ENCODE measurements around the gene HLA-DPA1.

HLA-DPA1 gene

GRCh38 chr6:33029328-33030184 lies 43.9 kb downstream of the HLA-DPA1 start:
- Histone ChIP-seq H2AFZ (ENCODE audit: low read length) (no peak overlapping the region; the same call in 1 of the 2 replicates), H3K9ac (ENCODE audit: low read depth, low read length, poor library complexity, severe bottlenecking) (no peak overlapping the region), H3K4me3 (ENCODE audit: low read length, poor library complexity, severe bottlenecking) (no peak overlapping the region)

DNA sequence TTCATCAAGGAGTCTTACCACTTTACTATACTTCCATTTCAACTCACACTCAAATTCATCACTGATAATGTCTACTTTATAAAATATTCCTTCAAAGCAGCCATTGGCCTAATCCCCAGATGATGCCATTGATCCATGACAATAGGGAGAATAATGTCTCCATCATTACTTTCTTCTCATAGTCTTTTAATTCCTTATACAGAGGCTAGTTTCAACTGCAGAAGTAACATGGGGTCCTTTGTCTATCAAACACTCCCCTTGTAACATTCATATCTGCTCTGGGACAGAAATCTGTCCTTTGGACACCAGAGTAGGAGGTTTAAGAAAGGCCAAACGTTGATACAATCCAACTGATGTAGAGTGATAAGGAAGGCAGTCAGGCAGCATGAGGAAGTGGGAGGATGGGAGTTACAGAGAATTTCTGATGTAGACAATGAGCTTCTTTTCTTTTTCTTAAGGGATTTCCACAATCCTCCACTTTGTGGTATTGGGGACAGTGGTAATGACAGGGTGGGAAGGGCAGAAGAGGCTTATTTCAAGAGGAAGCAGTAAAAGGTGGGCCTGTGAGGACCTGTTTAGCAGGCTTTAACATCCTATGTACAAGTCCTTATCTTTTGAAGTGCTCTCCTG lies 45.1 kb downstream of the HLA-DPA1 start:
- Histone ChIP-seq H3K4me2 (ENCODE audit: low read depth, low read length, poor library complexity, severe bottlenecking) (no peak overlapping the region), H3K27me3 (ENCODE audit: insufficient read depth, low read length, poor library complexity, severe bottlenecking) (peaks cover 15% of the 10 kb centered on the region), H3K79me2 (ENCODE audit: insufficient read depth, low read length) (no peaks in the 10 kb centered on the region), H3F3A (ENCODE audit: low read depth) (no peaks in the 10 kb centered on the region), H3K9me2 (replicated peaks; ENCODE audit: low read depth, low read length) (no peaks in the 10 kb centered on the region), H3K4me1 (ENCODE audit: insufficient read depth, low read length, poor library complexity, severe bottlenecking) (no peaks in the 10 kb centered on the region), H3K9me3 (ENCODE audit: insufficient read depth, low read depth, low read length) (no peaks in the 10 kb centered on the region), H4K20me1 (ENCODE audit: insufficient read depth, low read length, poor library complexity, severe bottlenecking) (no peaks in the 10 kb centered on the region), H3K4me3 (ENCODE audit: low read length, poor library complexity, severe bottlenecking) (no peak overlapping the region), H3K36me3 (ENCODE audit: insufficient read depth, low read length) (no peaks in the 10 kb centered on the region), H3K9ac (ENCODE audit: low read depth, low read length, poor library complexity, severe bottlenecking) (no peak overlapping the region), H2AFZ (ENCODE audit: low read length) (no peak overlapping the region)
- no peak for TF ChIP-seq EZH2phosphoT487 (IDR thresholded peaks at IDR 0.05; ENCODE audit: borderline replicate concordance)

More at GRCh38 chr6:33029328-33030184, 43.9 kb downstream of the HLA-DPA1 start:
- TF ChIP-seq EZH2phosphoT487 (IDR thresholded peaks at IDR 0.05; ENCODE audit: borderline replicate concordance) = no peak
- TF ChIP-seq, protein P1, sequence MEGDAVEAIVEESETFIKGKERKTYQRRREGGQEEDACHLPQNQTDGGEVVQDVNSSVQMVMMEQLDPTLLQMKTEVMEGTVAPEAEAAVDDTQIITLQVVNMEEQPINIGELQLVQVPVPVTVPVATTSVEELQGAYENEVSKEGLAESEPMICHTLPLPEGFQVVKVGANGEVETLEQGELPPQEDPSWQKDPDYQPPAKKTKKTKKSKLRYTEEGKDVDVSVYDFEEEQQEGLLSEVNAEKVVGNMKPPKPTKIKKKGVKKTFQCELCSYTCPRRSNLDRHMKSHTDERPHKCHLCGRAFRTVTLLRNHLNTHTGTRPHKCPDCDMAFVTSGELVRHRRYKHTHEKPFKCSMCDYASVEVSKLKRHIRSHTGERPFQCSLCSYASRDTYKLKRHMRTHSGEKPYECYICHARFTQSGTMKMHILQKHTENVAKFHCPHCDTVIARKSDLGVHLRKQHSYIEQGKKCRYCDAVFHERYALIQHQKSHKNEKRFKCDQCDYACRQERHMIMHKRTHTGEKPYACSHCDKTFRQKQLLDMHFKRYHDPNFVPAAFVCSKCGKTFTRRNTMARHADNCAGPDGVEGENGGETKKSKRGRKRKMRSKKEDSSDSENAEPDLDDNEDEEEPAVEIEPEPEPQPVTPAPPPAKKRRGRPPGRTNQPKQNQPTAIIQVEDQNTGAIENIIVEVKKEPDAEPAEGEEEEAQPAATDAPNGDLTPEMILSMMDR (conservative IDR thresholded peaks at IDR 0.05; ENCODE audit: low read length) = no peak
- Histone ChIP-seq H3K36me3 (ENCODE audit: insufficient read depth, low read length) (no peaks in the 10 kb centered on the region), H3K9me3 (ENCODE audit: insufficient read depth, low read depth, low read length) (no peaks in the 10 kb centered on the region), H3K27me3 (ENCODE audit: insufficient read depth, low read length, poor library complexity, severe bottlenecking) (peaks cover 23% of the 10 kb centered on the region), H3K79me2 (ENCODE audit: insufficient read depth, low read length) (no peaks in the 10 kb centered on the region), H3K9me2 (replicated peaks; ENCODE audit: low read depth, low read length) (no peaks in the 10 kb centered on the region), H3F3A (ENCODE audit: low read depth) (no peaks in the 10 kb centered on the region), H3K4me2 (ENCODE audit: low read depth, low read length, poor library complexity, severe bottlenecking) (no peak overlapping the region), H4K20me1 (ENCODE audit: insufficient read depth, low read length, poor library complexity, severe bottlenecking) (no peaks in the 10 kb centered on the region), H3K4me1 (ENCODE audit: insufficient read depth, low read length, poor library complexity, severe bottlenecking) (no peaks in the 10 kb centered on the region)

DNA sequence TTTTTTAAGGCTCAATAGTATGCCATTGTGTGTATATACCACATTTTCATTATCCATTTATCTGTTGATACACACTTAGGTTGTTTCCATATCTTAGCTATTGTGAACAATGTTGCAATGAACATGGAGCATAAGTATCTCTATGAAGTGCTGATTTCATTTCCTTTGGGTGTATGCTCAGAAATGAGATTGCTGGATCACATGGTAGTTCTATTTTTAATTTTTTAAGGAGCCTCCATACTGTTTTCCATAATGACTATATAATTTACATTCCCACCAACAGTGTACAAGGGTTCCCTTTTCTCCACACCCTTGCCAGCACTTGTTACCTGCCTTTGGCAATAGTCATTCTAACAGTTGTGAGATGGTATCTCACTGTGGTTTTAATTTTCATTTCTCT lies 48.9 kb downstream of the HLA-DPA1 start:
- H3K27me3 ChIP-seq (ENCODE audit: insufficient read depth, low read length, poor library complexity, severe bottlenecking) = no peaks in the 10 kb centered on the region
- H3K4me1 ChIP-seq (ENCODE audit: insufficient read depth, low read length, poor library complexity, severe bottlenecking) = peaks cover under 1% of the 10 kb centered on the region
- no peaks in the 10 kb centered on the region for H3F3A ChIP-seq (ENCODE audit: low read depth)
- H4K20me1 ChIP-seq (ENCODE audit: insufficient read depth, low read length, poor library complexity, severe bottlenecking) = no peaks in the 10 kb centered on the region
- H3K9me3 ChIP-seq (ENCODE audit: insufficient read depth, low read depth, low read length) = no peaks in the 10 kb centered on the region
- H3K9me2 ChIP-seq (replicated peaks; ENCODE audit: low read depth, low read length) = no peaks in the 10 kb centered on the region
- no peak overlapping the region for H3K9ac ChIP-seq (ENCODE audit: low read depth, low read length, poor library complexity, severe bottlenecking)
- H3K36me3 ChIP-seq (ENCODE audit: insufficient read depth, low read length) = no peaks in the 10 kb centered on the region
- TF ChIP-seq, protein P1 (conservative IDR thresholded peaks at IDR 0.05; ENCODE audit: low read length) = no peak
- TF ChIP-seq EZH2phosphoT487 (IDR thresholded peaks at IDR 0.05; ENCODE audit: borderline replicate concordance) = no peak
- no peak overlapping the region for H3K4me2 ChIP-seq (ENCODE audit: low read depth, low read length, poor library complexity, severe bottlenecking)
- H3K4me3 ChIP-seq (ENCODE audit: low read length, poor library complexity, severe bottlenecking) = no peak overlapping the region
- H3K79me2 ChIP-seq (ENCODE audit: insufficient read depth, low read length) = no peaks in the 10 kb centered on the region
- no peak overlapping the region for H2AFZ ChIP-seq (ENCODE audit: low read length)
